GM12865 (cell line): Measurements from ENCODE around the gene CNMD.
"Not testable (repeated sequence)": the region's sequence is repeated elsewhere in the genome, so short reads cannot be mapped to it uniquely, and the experiment has no call there.

Experiments
- DNase-seq: peaks from one replicate; pipeline ENCODE4 v3.0.0; 2010; ENCODE audit warnings: low read depth
- H3K4me3 ChIP-seq: 2 replicates; pipeline ENCODE4 v1.5.1; 2011; ENCODE audit warnings: mild to moderate bottlenecking, low read depth, low read length, control low read depth
- CTCF ChIP-seq: IDR thresholded peaks from 2 replicates; pipeline ENCODE4 v1.5.1; 2011; ENCODE audit warnings: low read length, control low read depth, low read depth, inconsistent platforms; ENCODE audit not compliant: insufficient read depth; ENCODE audit errors: missing control alignments

The CNMD gene

GRCh38 chr13:52713894-52714293, 25.7 kb downstream of the CNMD start:
- H3K4me3 ChIP-seq = no peak overlapping the region
- no peak for TF ChIP-seq CTCF
- DNase-seq = no peak

- no peak overlapping the region for H3K4me3 ChIP-seq
- TF ChIP-seq CTCF = no peak
- DNase-seq = no peak
Observed at GRCh38 chr13:52712385-52712784, 27.2 kb downstream of the CNMD start.

GRCh38 chr13:52711286-52711685, 28.3 kb downstream of the CNMD start:
- no peak overlapping the region for H3K4me3 ChIP-seq
- DNase-seq = no peak
- TF ChIP-seq CTCF = no peak

- not testable (repeated sequence) for H3K4me3 ChIP-seq, DNase-seq
Observed at GRCh38 chr13:52708266-52708665, 31.4 kb downstream of the CNMD start.

GRCh38 chr13:52707375-52707774, 32.2 kb downstream of the CNMD start:
- TF ChIP-seq CTCF = no peak
- no peak for DNase-seq
- H3K4me3 ChIP-seq = no peak overlapping the region

- TF ChIP-seq CTCF = no peak
- no peak for DNase-seq
- no peak overlapping the region for H3K4me3 ChIP-seq
Observed at GRCh38 chr13:52706081-52706480, 33.5 kb downstream of the CNMD start.

GRCh38 chr13:52703482-52703881, 36.1 kb downstream of the CNMD start:
- no peak for TF ChIP-seq CTCF
- DNase-seq = no peak

GRCh38 chr13:52701728-52702465, 37.7 kb downstream of the CNMD start:
- DNase-seq = no peak
- no peak overlapping the region for H3K4me3 ChIP-seq
- TF ChIP-seq CTCF = no peak

More at GRCh38 chr13:52703482-52703881, 36.1 kb downstream of the CNMD start:
- no peak overlapping the region for H3K4me3 ChIP-seq
